Transverse colon (tissue), 4 donors: ENCODE measurements around the gene PLXNA2. TPM values are rescaled to one million over a fixed set of nuclear protein-coding genes. Genes with fewer than 3 reads are reported as not detected.

Experiments
- DNase-seq: peaks from one replicate; pipeline ENCODE4 v3.0.0-alpha.2; 2019
- H3K27ac ChIP-seq, 4 donors: fragments of 200-600 bp; sonication (generic); 2 replicates each; pipeline ENCODE4 v1.5.1; 2016 to 2018; ENCODE audit warnings: inconsistent platforms in 4 of 4
- H3K27me3 ChIP-seq: fragments of 200-600 bp; sonication (generic); 2 replicates; pipeline ENCODE4 v1.5.1; 2017; ENCODE audit warnings: inconsistent platforms
- H3K36me3 ChIP-seq, 4 donors: fragments of 200-600 bp; sonication (generic); 2 replicates each; pipeline ENCODE4 v1.5.1; 2017 to 2019; ENCODE audit warnings: inconsistent platforms in 4 of 4
- H3K4me1 ChIP-seq, 4 donors: fragments of 200-600 bp; sonication (generic); 2 replicates each; pipeline ENCODE4 v1.5.1; 2017 to 2020; ENCODE audit warnings: inconsistent platforms in 4 of 4
- H3K4me3 ChIP-seq, 4 donors: fragments of 200-600 bp; sonication (generic); 1 replicate in 1 of 4; 2 replicates in 3 of 4; pipeline versions ENCODE4 v1.5.1 to v1.6.1; 2017 to 2019; ENCODE audit warnings: inconsistent platforms in 4 of 4
- H3K9me3 ChIP-seq, 2 donors: fragments of 200-600 bp; sonication (generic); 2 replicates each; pipeline ENCODE4 v1.5.1; 2017 to 2019; ENCODE audit warnings: inconsistent platforms in 2 of 2
- EP300 ChIP-seq: sonication (generic); formaldehyde crosslinking; IDR thresholded peaks from one replicate; pipeline ENCODE4 v1.6.1; 2017; ENCODE audit warnings: antibody characterized with exemption, low read depth
- POLR2A ChIP-seq: fragments of 450-650 bp; IDR thresholded peaks from one replicate; pipeline ENCODE4 v1.6.1; 2016; ENCODE audit warnings: antibody characterized with exemption, mild to moderate bottlenecking, moderate library complexity
- POLR2AphosphoS5 ChIP-seq, 3 donors: sonication (generic); formaldehyde crosslinking; IDR thresholded peaks; one replicate each; pipeline ENCODE4 v1.6.1; 2016; ENCODE audit warnings: antibody characterized with exemption in 3 of 3
- WGBS, 2 donors: methylation state at CpG; one replicate each; pipeline ENCODE4 v1.1.5; 2018; ENCODE audit warnings: low coverage in 1 of 2; 5-methylcytosine and 5-hydroxymethylcytosine counted together
- in situ Hi-C, 4 donors: fragments of 200-750 bp; cut with MboI; loops; one replicate each; pipeline versions ENCODE4 v1.15.0 to v1.15.1; 2017; ENCODE audit warnings: low sequenced_read_pairs in 3 of 4, low pct_ligation_motif_present in 1 of 4, low pct_unique_long_range_greater_than_20kb in 1 of 4
- intact Hi-C: fragments of 100-400 bp; cut with DNase I; formaldehyde crosslinking; loops from one replicate; pipeline ENCODE4 v1.15.1; 2023; ENCODE audit warnings: low total_unique reads
- total RNA-seq, 4 donors: library from RNA; depleted of rRNA; stranded (reverse); fragments of >200 nt; gene quantifications; one replicate each; pipeline ENCODE4 v1.1.0, GENCODE V29; 2016
- TF ChIP-seq, protein P1 (sequence below), 5 experiments: fragments of 200-600 bp in 3 of 5; fragments of 450-650 bp in 2 of 5; sonication (generic) in 3 of 5; IDR thresholded peaks; 1 replicate in 2 of 5; 2 replicates in 3 of 5; pipeline ENCODE4 v1.5.1; 2016 to 2017; ENCODE audit warnings: antibody characterized with exemption in 5 of 5, inconsistent platforms in 3 of 5, mild to moderate bottlenecking in 2 of 5, moderate library complexity in 1 of 5

PLXNA2 gene
- total RNA-seq, 4 donors from 2014 or later: 77.4 to 140 (median 85.5) TPM

DNA sequence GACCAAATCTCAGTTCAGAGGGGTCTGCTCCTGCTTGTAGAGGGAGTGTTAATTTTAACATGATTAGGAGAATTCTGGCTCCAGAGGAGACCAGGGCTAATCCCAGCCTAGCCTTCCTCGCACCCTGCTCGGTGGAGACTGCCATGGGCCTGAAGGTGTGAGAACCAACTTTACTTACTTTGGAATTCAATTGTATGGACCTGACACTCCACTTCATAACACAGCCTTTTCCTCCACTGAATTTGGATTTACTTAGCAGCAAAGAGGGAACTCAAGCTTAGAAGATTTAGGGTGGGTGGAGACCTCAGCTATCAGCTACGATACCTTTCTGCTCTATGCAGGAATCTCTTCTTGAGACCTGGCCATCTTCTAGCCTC lies 11.5 kb downstream of the PLXNA2 start:
- 97% methylated on average over 3 of the region's 3 CpGs; no CpG with 5 or more reads in 1 of the 2 donors for WGBS, 2 donors
- peak overlapping the region; percentile 39 to 78 (median 53) for H3K27ac ChIP-seq
- H3K9me3 ChIP-seq: no peaks in the 10 kb centered on the region
- no peak for DNase-seq
- no peak for TF ChIP-seq POLR2AphosphoS5 (IDR thresholded peaks at IDR 0.05)
- no peak for TF ChIP-seq POLR2A
- TF ChIP-seq, protein P1, sequence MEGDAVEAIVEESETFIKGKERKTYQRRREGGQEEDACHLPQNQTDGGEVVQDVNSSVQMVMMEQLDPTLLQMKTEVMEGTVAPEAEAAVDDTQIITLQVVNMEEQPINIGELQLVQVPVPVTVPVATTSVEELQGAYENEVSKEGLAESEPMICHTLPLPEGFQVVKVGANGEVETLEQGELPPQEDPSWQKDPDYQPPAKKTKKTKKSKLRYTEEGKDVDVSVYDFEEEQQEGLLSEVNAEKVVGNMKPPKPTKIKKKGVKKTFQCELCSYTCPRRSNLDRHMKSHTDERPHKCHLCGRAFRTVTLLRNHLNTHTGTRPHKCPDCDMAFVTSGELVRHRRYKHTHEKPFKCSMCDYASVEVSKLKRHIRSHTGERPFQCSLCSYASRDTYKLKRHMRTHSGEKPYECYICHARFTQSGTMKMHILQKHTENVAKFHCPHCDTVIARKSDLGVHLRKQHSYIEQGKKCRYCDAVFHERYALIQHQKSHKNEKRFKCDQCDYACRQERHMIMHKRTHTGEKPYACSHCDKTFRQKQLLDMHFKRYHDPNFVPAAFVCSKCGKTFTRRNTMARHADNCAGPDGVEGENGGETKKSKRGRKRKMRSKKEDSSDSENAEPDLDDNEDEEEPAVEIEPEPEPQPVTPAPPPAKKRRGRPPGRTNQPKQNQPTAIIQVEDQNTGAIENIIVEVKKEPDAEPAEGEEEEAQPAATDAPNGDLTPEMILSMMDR (IDR thresholded peaks at IDR 0.05): no peak
- TF ChIP-seq EP300: no peak
- no peaks in the 10 kb centered on the region for H3K36me3 ChIP-seq
- H3K4me1 ChIP-seq: peaks cover 14 to 85% (median 61%) of the 10 kb centered on the region in 4 donors
- in situ Hi-C loops (loop anchor here in 1 of 4 donors (25.0 kb wide), 1 partner anchor 95 kb away; no protein-coding TSS in a partner anchor), intact Hi-C loops (loop anchor here (10.0 kb wide), 1 partner anchor 68 kb away; no protein-coding TSS in a partner anchor)
- no peaks in the 10 kb centered on the region for H3K27me3 ChIP-seq
- H3K4me3 ChIP-seq: no peak overlapping the region

DNA sequence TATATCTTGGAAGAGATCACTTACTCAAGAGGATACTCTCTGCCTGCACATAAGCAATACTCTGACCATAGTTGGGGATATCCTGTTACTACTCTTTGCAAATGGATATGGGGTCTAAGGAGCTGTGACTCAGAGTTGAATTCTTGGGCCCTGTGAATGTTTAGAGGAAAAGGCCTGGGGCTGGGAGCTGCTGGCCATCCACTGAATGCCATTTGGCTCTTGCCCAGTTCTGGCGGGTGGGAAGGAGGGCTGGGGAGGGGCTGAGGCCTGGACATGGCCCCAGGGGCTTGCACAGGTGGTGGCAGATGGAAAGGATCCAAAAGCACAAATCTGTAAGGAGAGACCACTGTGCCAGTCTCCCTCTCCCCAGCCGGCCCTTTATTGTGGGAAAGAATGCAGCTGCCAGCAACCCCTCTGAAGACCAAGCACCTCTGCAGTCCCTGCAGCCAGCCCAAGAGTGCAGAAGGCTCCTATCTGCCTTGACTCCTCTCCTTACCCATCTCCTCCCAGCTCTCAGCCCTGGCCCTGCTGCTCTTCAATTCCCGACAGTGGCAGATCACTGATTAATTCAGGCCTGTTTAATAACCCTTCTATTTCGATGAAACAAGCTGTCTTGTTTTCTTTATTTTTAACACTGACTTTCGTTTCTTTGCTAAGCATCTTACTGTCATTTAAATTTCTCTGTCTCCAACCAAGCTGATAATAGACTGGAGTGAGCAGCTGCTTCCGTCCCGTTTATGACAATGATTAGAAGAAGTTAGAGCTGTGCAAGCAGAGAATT lies 12.1 kb downstream of the PLXNA2 start:
- Histone ChIP-seq H3K4me3 (no peak overlapping the region), H3K27ac (peak overlapping the region; percentile 39 to 78 (median 53)), H3K9me3 (no peaks in the 10 kb centered on the region), H3K4me1 (peaks cover 10 to 81% (median 57%) of the 10 kb centered on the region in 4 donors), H3K27me3 (no peaks in the 10 kb centered on the region), H3K36me3 (no peaks in the 10 kb centered on the region)
- intact Hi-C loops (loop anchor here (10.0 kb wide), 1 partner anchor 67 kb away; no protein-coding TSS in a partner anchor), in situ Hi-C loops (loop anchor here in 1 of 4 donors (25.0 kb wide), 1 partner anchor 95 kb away; no protein-coding TSS in a partner anchor)
- no peak for TF ChIP-seq EP300
- TF ChIP-seq, protein P1 (IDR thresholded peaks at IDR 0.05): no peak
- TF ChIP-seq POLR2A: no peak
- no peak for TF ChIP-seq POLR2AphosphoS5 (IDR thresholded peaks at IDR 0.05)
- DNase-seq: no peak
- WGBS, 2 donors: 48 to 60% methylated on average over 5 to 7 of the region's 7 CpGs

DNA sequence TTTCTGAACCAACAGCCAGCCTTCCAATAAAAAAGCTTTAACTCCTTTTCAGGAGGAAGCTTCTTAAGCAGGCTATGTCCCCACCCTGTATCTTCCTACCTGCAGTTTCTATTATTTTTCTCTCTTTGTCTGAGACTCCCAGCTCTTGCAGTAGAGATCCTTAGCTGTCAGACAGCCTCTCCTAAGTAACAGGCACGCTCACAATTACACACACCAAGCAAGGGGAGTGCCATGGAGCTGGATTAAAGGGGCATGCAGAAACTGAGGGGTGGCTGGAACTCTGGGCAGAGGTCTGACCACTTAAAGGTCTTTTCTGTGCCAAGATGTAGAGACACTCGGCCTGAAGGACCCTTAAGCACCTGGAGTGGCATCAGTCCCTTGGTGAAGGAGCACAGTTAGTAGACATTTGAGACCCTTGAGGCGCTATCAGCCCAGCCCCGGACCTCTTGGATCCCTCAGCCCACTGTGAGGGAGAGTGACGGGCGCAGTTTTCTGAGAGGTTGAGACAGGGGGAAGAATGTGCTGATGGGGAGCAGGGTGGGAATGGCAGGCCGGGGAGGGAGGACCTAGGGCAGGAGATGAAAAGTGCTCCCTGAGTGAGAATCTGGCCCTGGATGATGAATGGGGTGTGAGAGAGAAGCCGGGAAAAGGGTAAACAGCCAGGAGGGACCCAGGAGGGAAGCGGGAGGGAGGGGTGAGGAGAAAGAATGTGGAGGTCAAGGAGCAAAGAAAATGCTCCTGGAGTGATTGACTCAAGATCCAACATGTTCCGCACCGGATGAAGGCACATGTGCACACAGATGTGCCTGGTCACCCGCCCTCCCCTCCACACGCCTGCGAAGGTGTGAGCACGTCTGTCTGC lies 13.3 kb downstream of the PLXNA2 start:
- DNase-seq: no peak
- intact Hi-C loops: loop anchor here (10.0 kb wide), 1 partner anchor 66 kb away; no protein-coding TSS in a partner anchor
- no peak overlapping the region for H3K4me3 ChIP-seq
- TF ChIP-seq, protein P1 (IDR thresholded peaks at IDR 0.05): no peak
- TF ChIP-seq EP300: no peak
- H3K36me3 ChIP-seq: no peaks in the 10 kb centered on the region
- H3K27me3 ChIP-seq: no peaks in the 10 kb centered on the region
- peak overlapping the region in 3 of 4 donors; percentile 41 to 78 (median 65) for H3K27ac ChIP-seq
- WGBS, 2 donors: 78 to 90% methylated on average over 8 to 15 of the region's 15 CpGs
- in situ Hi-C loops: loop anchor here in 1 of 4 donors (25.0 kb wide), 1 partner anchor 94 kb away; no protein-coding TSS in a partner anchor
- peaks cover 12 to 80% (median 52%) of the 10 kb centered on the region in 4 donors for H3K4me1 ChIP-seq
- no peaks in the 10 kb centered on the region for H3K9me3 ChIP-seq

DNA sequence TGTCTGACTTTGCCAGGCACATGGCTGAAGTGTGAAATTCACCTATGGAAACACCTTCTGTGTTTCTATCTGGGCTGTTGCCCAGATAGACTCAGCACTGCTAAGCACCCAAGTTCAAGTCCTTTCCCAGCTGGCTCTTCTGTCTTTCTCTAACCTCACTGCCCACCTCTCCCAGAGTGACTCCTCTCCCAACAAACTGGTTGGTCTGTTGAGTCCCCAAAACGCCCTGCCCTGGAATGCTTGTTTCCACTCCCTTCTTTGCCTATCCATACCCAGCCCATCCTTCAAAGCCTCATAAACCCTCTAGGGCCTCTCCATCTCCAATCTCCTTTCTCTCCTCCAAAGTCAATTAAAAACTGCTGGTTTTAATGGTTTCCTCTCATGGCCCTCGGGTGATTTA lies 15.6 kb downstream of the PLXNA2 start:
- no peak for TF ChIP-seq POLR2AphosphoS5 (IDR thresholded peaks at IDR 0.05)
- TF ChIP-seq, protein P1 (IDR thresholded peaks at IDR 0.05): no peak
- no peak for TF ChIP-seq POLR2A
- no peak for TF ChIP-seq EP300
- peak overlapping the region in 1 of 4 donors; percentile 58 for H3K27ac ChIP-seq
- peaks cover 6 to 61% (median 31%) of the 10 kb centered on the region in 4 donors for H3K4me1 ChIP-seq
- no peak overlapping the region for H3K4me3 ChIP-seq
- in situ Hi-C loops: loop anchor here in 2 of 4 donors (10.0 to 25.0 kb wide), 2 partner anchors 91 to 94 kb away; no protein-coding TSS in a partner anchor
- H3K9me3 ChIP-seq: no peaks in the 10 kb centered on the region
- H3K27me3 ChIP-seq: no peaks in the 10 kb centered on the region
- intact Hi-C loops: no loop called here
- H3K36me3 ChIP-seq: no peaks in the 10 kb centered on the region
- no peak for DNase-seq
- 66% methylated on average over 2 of the region's 2 CpGs; no CpG with 5 or more reads in 1 of the 2 donors for WGBS, 2 donors
